Measurements from ENCODE around the gene DGKB. TPM values are rescaled to one million over a fixed set of nuclear protein-coding genes. Genes with fewer than 3 reads are reported as not detected.

Gene DGKB
- total RNA-seq, 1 experiment from 2014 or later = not detected

- H3K4me3 ChIP-seq (ENCODE audit: low read depth, low read length, poor library complexity, severe bottlenecking) = no peak overlapping the region
- no peak overlapping the region for H3K27ac ChIP-seq (ENCODE audit: low read depth, low read length, poor library complexity, severe bottlenecking)
- H3K9me3 ChIP-seq (ENCODE audit: low read depth, low read length, poor library complexity, severe bottlenecking) = no peaks in the 10 kb centered on the region
- no peaks in the 10 kb centered on the region for H3K36me3 ChIP-seq (ENCODE audit: insufficient read depth, low read length, poor library complexity, severe bottlenecking)
- ChIA-PET CTCF (no interaction called here), POLR2A (ENCODE audit: low non-redundant PET) (no interaction called here)
- peaks cover 8% of the 10 kb centered on the region for H3K4me1 ChIP-seq (ENCODE audit: insufficient read depth, low read length, poor library complexity, severe bottlenecking)
- TF ChIP-seq CTCF (conservative IDR thresholded peaks at IDR 0.05; ENCODE audit: low read depth, low read length) (no peak), EZH2 (IDR thresholded peaks at IDR 0.05; ENCODE audit: borderline replicate concordance, low read depth, low read length, poor library complexity, severe bottlenecking) (no peak)
- DNase-seq (ENCODE audit: low spot score) = no peak
- no peaks in the 10 kb centered on the region for H3K27me3 ChIP-seq (replicated peaks; ENCODE audit: insufficient read depth, low read depth, low read length, poor library complexity)
- intact Hi-C loops (cut with micrococcal nuclease; ENCODE audit: unreplicated experiment) = no loop called here
- no TSS peak for BruUV-seq (replicated peaks)
Measured at GRCh38 chr7:14855033-14855794, 47.3 kb downstream of the DGKB start.

GRCh38 chr7:14854471-14854870 lies 48.1 kb downstream of the DGKB start:
- no peaks in the 10 kb centered on the region for H3K9me3 ChIP-seq (ENCODE audit: low read depth, low read length, poor library complexity, severe bottlenecking)
- no peaks in the 10 kb centered on the region for H3K27me3 ChIP-seq (replicated peaks; ENCODE audit: insufficient read depth, low read depth, low read length, poor library complexity)
- intact Hi-C loops (cut with micrococcal nuclease; ENCODE audit: unreplicated experiment) = no loop called here
- ChIA-PET POLR2A (ENCODE audit: low non-redundant PET) (no interaction called here), CTCF (interaction anchor here (0.7 kb wide), 1 partner anchor 1130 kb away, joined by 7 read pairs; no protein-coding TSS in a partner anchor)
- H3K27ac ChIP-seq (ENCODE audit: low read depth, low read length, poor library complexity, severe bottlenecking) = no peak overlapping the region
- H3K4me1 ChIP-seq (ENCODE audit: insufficient read depth, low read length, poor library complexity, severe bottlenecking) = peaks cover 14% of the 10 kb centered on the region
- H3K4me3 ChIP-seq (ENCODE audit: low read depth, low read length, poor library complexity, severe bottlenecking) = no peak overlapping the region
- no peaks in the 10 kb centered on the region for H3K36me3 ChIP-seq (ENCODE audit: insufficient read depth, low read length, poor library complexity, severe bottlenecking)
- TF ChIP-seq EZH2 (IDR thresholded peaks at IDR 0.05; ENCODE audit: borderline replicate concordance, low read depth, low read length, poor library complexity, severe bottlenecking) (no peak), CTCF (conservative IDR thresholded peaks at IDR 0.05; ENCODE audit: low read depth, low read length) (no peak)
- DNase-seq (ENCODE audit: low spot score) = no peak
- BruUV-seq (replicated peaks) = no TSS peak

GRCh38 chr7:14851610-14852009 lies 50.9 kb downstream of the DGKB start:
- peak; percentile 62 for DNase-seq (ENCODE audit: low spot score)
- Histone ChIP-seq H3K27me3 (replicated peaks; ENCODE audit: insufficient read depth, low read depth, low read length, poor library complexity) (no peaks in the 10 kb centered on the region), H3K4me1 (ENCODE audit: insufficient read depth, low read length, poor library complexity, severe bottlenecking) (peaks cover 27% of the 10 kb centered on the region), H3K9me3 (ENCODE audit: low read depth, low read length, poor library complexity, severe bottlenecking) (no peaks in the 10 kb centered on the region), H3K27ac (ENCODE audit: low read depth, low read length, poor library complexity, severe bottlenecking) (no peak overlapping the region), H3K4me3 (ENCODE audit: low read depth, low read length, poor library complexity, severe bottlenecking) (no peak overlapping the region), H3K36me3 (ENCODE audit: insufficient read depth, low read length, poor library complexity, severe bottlenecking) (no peaks in the 10 kb centered on the region)
- intact Hi-C loops (cut with micrococcal nuclease; ENCODE audit: unreplicated experiment) = no loop called here
- POLR2A ChIA-PET (ENCODE audit: low non-redundant PET) = no interaction called here
- no peak for TF ChIP-seq CTCF (conservative IDR thresholded peaks at IDR 0.05; ENCODE audit: low read depth, low read length)
- TF ChIP-seq EZH2 (IDR thresholded peaks at IDR 0.05; ENCODE audit: borderline replicate concordance, low read depth, low read length, poor library complexity, severe bottlenecking) = no peak
- CTCF ChIA-PET = no interaction called here
- BruUV-seq (replicated peaks) = no TSS peak
